A673 (cell line): ENCODE data around the gene IGSF11. TPM values are rescaled to one million over a fixed set of nuclear protein-coding genes. Genes with fewer than 3 reads are reported as not detected.

Experiments
- BruUV-seq: library from RNA; stranded (reverse); fragments of 400-500 nt; replicated peaks from 2 replicates; lab custom pipeline; 2021; lab: Mats Ljungman, UMichigan
- CTCF ChIA-PET: fragments of 300-600 bp; sonication (Branson Sonifier 250); formaldehyde crosslinking; loops from one replicate; lab custom pipeline; 2022; ENCODE audit warnings: antibody characterized with exemption; lab: Charles Lee
- POLR2A ChIA-PET: fragments of 300-600 bp; sonication (Branson Sonifier 250); formaldehyde crosslinking; loops from one replicate; lab custom pipeline; 2022; ENCODE audit warnings: antibody characterized with exemption; ENCODE audit not compliant: low non-redundant PET; lab: Charles Lee
- DNase-seq: peaks from one replicate; pipeline ENCODE4 v3.0.0-alpha.2; 2015; ENCODE audit warnings: low spot score
- H3K27ac ChIP-seq: fragments of 200-600 bp; sonication (generic); 2 replicates; pipeline ENCODE4 v1.5.1; 2016; ENCODE audit warnings: mixed run types, low read depth, mild to moderate bottlenecking, mixed read lengths, antibody characterized with exemption, low read length; ENCODE audit not compliant: poor library complexity, severe bottlenecking
- H3K27me3 ChIP-seq: fragments of 200-600 bp; sonication (generic); replicated peaks from 2 replicates; pipeline ENCODE4 v1.6.1; 2017; ENCODE audit warnings: mixed run types, low read depth, mild to moderate bottlenecking, mixed read lengths, antibody characterized with exemption, low read length; ENCODE audit not compliant: insufficient read depth, poor library complexity
- H3K36me3 ChIP-seq: fragments of 200-600 bp; sonication (generic); 2 replicates; pipeline ENCODE4 v1.6.1; 2016; ENCODE audit warnings: mixed run types, mild to moderate bottlenecking, mixed read lengths, antibody characterized with exemption, low read length; ENCODE audit not compliant: insufficient read depth, poor library complexity, severe bottlenecking
- H3K4me1 ChIP-seq: fragments of 200-600 bp; sonication (generic); 2 replicates; pipeline ENCODE4 v1.6.1; 2017; ENCODE audit warnings: mixed run types, mild to moderate bottlenecking, mixed read lengths, antibody characterized with exemption, low read length; ENCODE audit not compliant: insufficient read depth, poor library complexity, severe bottlenecking
- H3K4me3 ChIP-seq: fragments of 200-600 bp; sonication (generic); 2 replicates; pipeline ENCODE4 v1.5.1; 2016; ENCODE audit warnings: low read depth, mixed run types, mild to moderate bottlenecking, mixed read lengths, low read length; ENCODE audit not compliant: poor library complexity, severe bottlenecking
- H3K9me3 ChIP-seq: fragments of 200-600 bp; sonication (generic); 2 replicates; pipeline ENCODE4 v1.6.1; 2016; ENCODE audit warnings: mixed run types, low read depth, mild to moderate bottlenecking, mixed read lengths, antibody characterized with exemption, low read length; ENCODE audit not compliant: poor library complexity, severe bottlenecking
- EZH2 ChIP-seq: fragments of 200-600 bp; sonication (generic); IDR thresholded peaks from 2 replicates; pipeline ENCODE4 v1.6.1; 2017; ENCODE audit warnings: borderline replicate concordance, low read depth, mild to moderate bottlenecking, mixed read lengths, antibody characterized with exemption, low read length; ENCODE audit not compliant: poor library complexity, severe bottlenecking
- intact Hi-C: fragments of 100-400 bp; cut with micrococcal nuclease; formaldehyde crosslinking; loops from one replicate; pipeline ENCODE4 v1.10.0; 2022; ENCODE audit not compliant: unreplicated experiment
- total RNA-seq: library from RNA; stranded (reverse); gene quantifications from 2 replicates; pipeline ENCODE4 v1.2.3, GENCODE V29; 2021
- TF ChIP-seq, protein P1 (sequence below): fragments of 300-800, 200-600 bp; sonication (generic); conservative IDR thresholded peaks from 2 replicates; pipeline ENCODE4 v1.5.1; 2017; ENCODE audit warnings: low read depth, mild to moderate bottlenecking, antibody characterized with exemption, low read length, moderate library complexity, mixed read lengths

Gene IGSF11
- total RNA-seq, 1 experiment from 2014 or later, result not detected

DNA sequence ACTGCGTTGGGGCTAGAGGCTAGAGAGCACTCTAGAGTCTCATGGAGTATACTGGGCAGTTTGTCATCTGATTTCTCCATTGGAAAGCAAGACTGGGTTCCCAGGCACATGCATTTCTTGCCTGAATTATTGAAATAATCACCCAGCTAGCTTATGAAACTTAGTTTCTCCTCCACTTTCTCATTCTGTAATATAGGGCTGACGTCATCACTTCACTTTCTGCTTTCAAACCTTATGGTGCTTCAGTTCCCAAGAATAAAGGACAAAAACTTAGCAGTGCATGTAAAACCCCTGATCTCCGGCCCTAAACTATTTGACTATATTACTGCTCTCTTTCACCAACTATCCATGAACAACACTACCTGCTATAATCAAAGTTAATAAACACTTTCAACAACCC, 147.9 kb downstream of the IGSF11 start:
- POLR2A ChIA-PET, result no interaction called here
- no peak overlapping the region for H3K4me3 ChIP-seq
- H3K9me3 ChIP-seq, result no peaks in the 10 kb centered on the region
- peaks cover 14% of the 10 kb centered on the region for H3K27me3 ChIP-seq
- TF ChIP-seq EZH2, result no peak
- TF ChIP-seq, protein P1, sequence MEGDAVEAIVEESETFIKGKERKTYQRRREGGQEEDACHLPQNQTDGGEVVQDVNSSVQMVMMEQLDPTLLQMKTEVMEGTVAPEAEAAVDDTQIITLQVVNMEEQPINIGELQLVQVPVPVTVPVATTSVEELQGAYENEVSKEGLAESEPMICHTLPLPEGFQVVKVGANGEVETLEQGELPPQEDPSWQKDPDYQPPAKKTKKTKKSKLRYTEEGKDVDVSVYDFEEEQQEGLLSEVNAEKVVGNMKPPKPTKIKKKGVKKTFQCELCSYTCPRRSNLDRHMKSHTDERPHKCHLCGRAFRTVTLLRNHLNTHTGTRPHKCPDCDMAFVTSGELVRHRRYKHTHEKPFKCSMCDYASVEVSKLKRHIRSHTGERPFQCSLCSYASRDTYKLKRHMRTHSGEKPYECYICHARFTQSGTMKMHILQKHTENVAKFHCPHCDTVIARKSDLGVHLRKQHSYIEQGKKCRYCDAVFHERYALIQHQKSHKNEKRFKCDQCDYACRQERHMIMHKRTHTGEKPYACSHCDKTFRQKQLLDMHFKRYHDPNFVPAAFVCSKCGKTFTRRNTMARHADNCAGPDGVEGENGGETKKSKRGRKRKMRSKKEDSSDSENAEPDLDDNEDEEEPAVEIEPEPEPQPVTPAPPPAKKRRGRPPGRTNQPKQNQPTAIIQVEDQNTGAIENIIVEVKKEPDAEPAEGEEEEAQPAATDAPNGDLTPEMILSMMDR, result no peak
- no peak overlapping the region for H3K27ac ChIP-seq
- H3K4me1 ChIP-seq, result no peaks in the 10 kb centered on the region
- intact Hi-C loops, result no loop called here
- DNase-seq, result no peak
- no TSS peak for BruUV-seq
- CTCF ChIA-PET, result no interaction called here
- no peaks in the 10 kb centered on the region for H3K36me3 ChIP-seq

DNA sequence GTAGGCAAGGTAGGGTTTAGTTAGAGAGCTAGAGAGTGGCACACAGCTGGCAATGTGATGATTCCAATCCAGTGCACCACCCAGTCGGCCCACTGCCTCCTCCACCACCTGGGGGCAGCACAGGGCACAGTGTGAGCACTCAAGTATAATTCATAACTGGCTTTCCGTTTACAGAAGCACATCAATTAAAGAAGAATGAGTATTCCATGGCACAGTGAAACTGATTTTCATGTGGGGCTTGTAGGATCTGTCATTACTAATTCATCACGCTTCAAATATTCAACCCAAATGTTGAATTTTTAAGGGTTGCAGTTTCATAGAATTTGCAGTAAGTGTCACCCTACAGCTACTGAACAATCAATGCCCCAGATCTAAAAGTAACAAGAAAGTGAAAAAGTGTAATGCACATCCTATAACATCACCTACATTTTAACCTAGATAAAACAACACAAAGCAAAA, 149.9 kb downstream of the IGSF11 start:
- Histone ChIP-seq H3K4me1 (no peaks in the 10 kb centered on the region), H3K4me3 (no peak overlapping the region), H3K36me3 (no peaks in the 10 kb centered on the region), H3K27ac (no peak overlapping the region), H3K27me3 (peaks cover 14% of the 10 kb centered on the region), H3K9me3 (no peaks in the 10 kb centered on the region)
- intact Hi-C loops, result loop anchor here (1.0 to 5.0 kb wide), 3 partner anchors 357 to 796 kb away; no protein-coding TSS in a partner anchor
- ChIA-PET CTCF (interaction anchor here (0.6 to 2.8 kb wide), 3 partner anchors 213 to 504 kb away, joined by 3 to 13 read pairs (median 3); no protein-coding TSS in a partner anchor), POLR2A (no interaction called here)
- no TSS peak for BruUV-seq
- no peak for TF ChIP-seq EZH2
- TF ChIP-seq, protein P1, result peak; percentile 95
- DNase-seq, result peak; percentile 66

GRCh38 chr3:118882353-118882947, 152.2 kb downstream of the IGSF11 start:
- Histone ChIP-seq H3K4me1 (no peaks in the 10 kb centered on the region), H3K27me3 (peaks cover 14% of the 10 kb centered on the region), H3K4me3 (no peak overlapping the region), H3K9me3 (no peaks in the 10 kb centered on the region), H3K36me3 (no peaks in the 10 kb centered on the region), H3K27ac (no peak overlapping the region)
- peak; percentile 66 for DNase-seq
- ChIA-PET POLR2A (no interaction called here), CTCF (interaction anchor here (1.1 to 3.1 kb wide), 5 partner anchors 152 to 359 kb away, joined by 4 to 16 read pairs (median 9); partner anchors contain the start of genes B4GALT4 and IGSF11)
- no TSS peak for BruUV-seq
- intact Hi-C loops, result loop anchor here (1.0 to 5.0 kb wide), 3 partner anchors 152 to 505 kb away; partner anchors contain the start of gene IGSF11
- TF ChIP-seq, protein P1, result peak; percentile 80
- TF ChIP-seq EZH2, result no peak
